Stimulated activated CD8-positive, alpha-beta memory T cell treated with anti-CD3 and anti-CD28 coated beads, Interleukin-7, amount 100 ng/mL, for 1 hour (primary cell): Measurements from ENCODE around the gene ZNF438.

Source experiments
- DNase-seq, 2 donors: peaks; one replicate each; pipeline ENCODE4 v3.0.0-alpha.2; 2020; ENCODE audit warnings: low read depth in 2 of 2

Gene ZNF438

DNA sequence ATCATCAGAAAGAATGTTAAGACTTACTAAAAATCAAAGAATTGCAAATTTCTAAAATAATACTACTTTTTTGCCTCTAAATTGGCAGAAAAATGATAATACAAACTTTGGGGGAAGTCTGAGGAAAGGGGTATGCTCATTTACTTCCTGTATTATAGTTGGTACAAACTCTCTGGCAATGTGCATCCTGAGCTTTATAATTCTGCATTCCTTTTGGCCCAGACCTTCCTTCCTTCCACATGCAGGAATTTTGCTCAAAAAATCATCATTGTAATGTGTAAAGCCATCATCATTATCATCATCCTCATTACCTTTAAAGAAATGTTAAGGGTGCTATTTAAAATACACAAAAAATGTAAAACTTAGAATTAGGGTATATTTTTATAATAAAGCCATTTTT, 148.5 kb downstream of the ZNF438 start:
- no peak for DNase-seq

- no peak for DNase-seq
Measured at GRCh38 chr10:30882281-30882680, 149.4 kb downstream of the ZNF438 start.

- DNase-seq = no peak
Measured at GRCh38 chr10:30878920-30879319, 152.7 kb downstream of the ZNF438 start.

DNA sequence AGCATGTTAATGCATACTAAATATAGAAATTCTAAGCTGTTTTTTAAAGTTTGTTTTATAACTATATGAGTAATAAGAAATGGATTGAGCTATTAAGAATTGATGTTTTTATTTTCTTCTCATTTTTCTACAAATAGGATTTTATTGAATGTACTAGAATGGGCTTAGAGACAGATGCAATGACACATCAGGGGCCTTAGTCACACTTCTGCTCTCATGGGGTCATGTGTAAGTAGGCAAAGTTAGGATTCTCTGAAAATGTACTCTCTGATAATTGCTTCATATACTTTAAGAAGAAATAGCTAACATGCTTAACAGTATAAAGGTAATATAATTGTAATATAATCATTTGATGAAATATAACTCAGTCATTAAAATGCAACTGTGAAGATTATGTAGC, 154.6 kb downstream of the ZNF438 start:
- DNase-seq = no peak

DNA sequence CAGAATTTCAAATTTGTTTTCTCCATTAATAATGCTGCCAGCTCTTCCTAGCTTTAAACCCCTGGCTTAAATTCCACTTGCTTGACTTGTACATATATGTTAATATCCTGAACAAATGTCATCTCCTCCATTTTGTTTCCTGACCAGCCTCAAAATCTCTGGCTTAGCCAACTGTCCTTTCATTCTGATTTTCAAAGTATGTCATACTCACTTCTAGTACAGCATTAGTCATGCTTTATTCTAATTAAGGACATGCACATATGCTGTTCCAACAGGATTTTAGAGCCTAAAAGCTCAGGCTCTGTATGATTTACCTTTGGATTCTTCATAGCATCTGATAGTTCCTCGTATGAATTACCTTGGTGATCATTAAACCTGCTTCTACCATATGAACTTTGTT, 158.3 kb downstream of the ZNF438 start:
- no peak for DNase-seq

- no peak for DNase-seq
Measured at GRCh38 chr10:30870896-30871295, 160.8 kb downstream of the ZNF438 start.

DNA sequence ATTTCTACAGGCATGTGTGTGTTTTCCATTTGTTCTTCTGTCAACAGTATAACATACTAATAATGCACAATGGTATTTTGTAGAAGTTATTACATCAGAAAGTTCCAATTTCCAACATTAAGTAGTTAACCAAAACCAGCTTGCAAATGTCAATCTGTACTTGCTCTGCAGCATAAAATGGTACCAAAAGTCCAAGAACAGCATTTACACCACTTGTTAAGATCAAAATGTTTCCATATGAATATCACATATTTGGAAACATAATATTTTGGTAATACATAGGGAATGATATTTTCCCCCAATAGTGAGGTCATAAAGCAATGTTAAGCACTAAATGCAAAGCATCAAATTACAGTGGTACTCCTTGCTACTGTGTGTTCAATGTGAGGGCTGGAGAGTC, 162.1 kb downstream of the ZNF438 start:
- DNase-seq = no peak

GRCh38 chr10:30868611-30869010, 163.1 kb downstream of the ZNF438 start:
- DNase-seq = no peak

DNA sequence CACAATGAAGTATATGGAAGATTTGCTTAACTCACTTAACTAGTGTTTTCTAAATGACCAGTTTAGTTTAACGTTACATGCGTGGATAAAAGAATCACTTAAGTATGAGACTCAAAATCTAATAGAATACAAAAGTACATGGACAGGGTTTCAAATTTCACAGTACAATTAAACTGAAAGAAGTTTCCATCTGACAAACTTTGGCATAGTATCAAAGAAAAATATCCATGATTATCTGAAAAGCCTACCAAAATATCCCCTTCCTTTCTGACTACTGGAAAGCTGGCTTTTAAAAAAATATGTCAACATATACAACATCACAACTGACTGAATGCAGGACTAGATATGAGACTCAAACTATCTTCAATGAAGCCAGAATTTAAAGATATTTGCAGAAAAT, 164.8 kb downstream of the ZNF438 start:
- no peak for DNase-seq

DNA sequence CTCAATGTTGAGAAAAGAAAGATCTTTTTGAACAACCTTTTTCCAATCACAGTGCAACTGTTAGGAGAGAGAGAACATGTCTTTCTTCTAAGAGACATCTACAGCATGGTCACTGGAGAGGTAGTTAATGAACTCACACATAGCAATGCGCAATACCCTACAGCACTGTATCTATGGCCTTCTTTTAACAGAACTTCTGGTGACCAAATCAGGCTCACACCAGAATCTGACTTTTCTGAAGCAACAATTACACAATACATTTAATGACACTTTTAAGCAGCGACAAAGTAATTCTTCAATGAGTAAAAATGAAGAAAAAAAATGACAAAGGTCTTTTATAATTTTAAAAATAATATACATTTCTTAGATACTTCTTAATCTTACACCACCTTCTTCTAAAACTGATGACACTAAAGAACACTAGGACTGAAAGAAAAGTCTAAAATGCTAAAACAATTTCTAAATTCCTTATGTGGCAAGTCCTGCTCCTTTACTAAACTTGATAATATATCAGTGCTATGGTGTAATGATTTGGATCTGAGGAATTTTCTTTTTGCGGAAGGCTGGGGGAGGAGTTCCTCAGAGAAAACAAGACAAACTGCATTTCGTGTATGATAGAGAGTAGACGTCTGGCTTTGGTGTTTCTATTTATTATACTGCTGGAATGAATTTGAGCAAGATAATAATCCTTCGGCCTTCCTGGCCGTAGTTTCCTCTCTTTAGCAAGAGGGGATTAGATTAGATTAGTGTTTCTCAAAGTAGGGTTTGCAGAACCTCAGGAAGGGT, 166.3 kb downstream of the ZNF438 start:
- DNase-seq = no peak

DNA sequence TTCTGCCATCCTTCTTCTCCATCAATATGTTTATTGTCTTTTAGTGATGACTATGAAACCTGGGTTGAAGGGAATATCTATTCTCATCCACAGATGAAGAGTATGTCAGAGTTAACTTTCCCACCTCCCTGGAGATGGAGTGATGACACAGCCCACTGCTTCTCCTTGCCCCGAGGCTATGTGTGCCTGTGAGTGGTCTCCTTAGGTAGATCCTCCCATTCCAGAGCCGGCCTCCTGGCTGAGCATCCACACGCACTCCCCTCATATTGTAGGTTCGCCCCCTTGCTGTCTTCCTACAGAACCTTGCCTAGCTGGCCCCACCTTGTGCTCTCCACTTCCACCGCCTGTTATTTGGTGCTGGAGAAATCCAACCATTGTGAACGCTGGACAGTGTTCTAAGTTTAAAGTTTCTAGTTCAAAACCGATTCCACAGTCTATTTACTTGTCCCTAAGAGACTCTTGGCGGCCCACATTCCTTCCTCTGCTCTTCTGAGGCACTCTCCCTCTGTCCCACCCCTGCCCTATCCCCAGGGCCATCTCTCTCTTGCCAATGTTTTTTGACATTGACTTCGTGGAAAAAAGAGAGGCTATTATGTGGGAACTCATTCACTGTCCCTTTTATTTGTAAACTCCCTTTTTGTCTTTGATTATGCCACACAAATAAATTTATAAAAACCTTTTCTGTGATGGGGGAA, 168.0 kb downstream of the ZNF438 start:
- DNase-seq = no peak

GRCh38 chr10:30862486-30862885, 169.2 kb downstream of the ZNF438 start:
- no peak for DNase-seq

DNA sequence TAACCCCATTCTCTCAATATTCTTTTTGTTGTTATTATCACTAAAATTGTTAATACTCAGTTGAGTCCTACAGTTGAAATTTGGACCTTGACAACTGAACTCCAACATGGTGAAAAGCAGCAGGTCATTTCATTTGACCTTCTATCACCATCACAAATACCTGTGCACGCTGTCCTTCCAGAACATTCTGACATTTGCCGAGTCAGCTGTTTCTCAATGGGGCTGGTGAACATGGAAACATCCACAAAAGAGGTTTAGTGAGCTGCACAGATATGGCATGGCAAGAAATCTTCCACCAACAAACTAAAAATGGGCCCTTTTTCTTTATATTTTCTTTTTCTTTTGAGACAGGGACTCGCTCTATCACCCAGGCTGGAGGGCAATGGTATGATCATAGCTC, 169.7 kb downstream of the ZNF438 start:
- DNase-seq = no peak

- no peak for DNase-seq
Measured at GRCh38 chr10:30861221-30861620, 170.4 kb downstream of the ZNF438 start.

GRCh38 chr10:30858499-30858898, 173.2 kb downstream of the ZNF438 start:
- DNase-seq = no peak

DNA sequence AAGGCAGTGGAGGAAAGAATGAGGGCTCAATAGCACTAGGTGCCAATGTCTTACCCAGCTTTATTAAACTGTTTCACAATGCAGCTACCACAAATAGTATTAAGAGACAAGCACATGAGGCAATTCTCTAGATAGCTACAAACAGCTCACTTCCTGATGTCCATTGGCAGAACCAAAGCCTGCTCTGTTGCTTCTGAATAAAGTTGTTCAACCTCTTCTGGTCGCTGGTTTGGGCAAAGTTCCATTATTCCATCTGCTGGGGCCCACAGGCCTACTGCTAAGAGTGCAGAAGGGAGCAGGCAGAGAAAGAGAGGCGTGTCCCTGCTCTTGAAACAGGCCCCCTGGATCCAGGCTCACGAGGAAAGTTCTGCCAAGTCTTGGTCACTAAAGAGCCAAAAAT, 173.9 kb downstream of the ZNF438 start:
- DNase-seq = no peak

DNA sequence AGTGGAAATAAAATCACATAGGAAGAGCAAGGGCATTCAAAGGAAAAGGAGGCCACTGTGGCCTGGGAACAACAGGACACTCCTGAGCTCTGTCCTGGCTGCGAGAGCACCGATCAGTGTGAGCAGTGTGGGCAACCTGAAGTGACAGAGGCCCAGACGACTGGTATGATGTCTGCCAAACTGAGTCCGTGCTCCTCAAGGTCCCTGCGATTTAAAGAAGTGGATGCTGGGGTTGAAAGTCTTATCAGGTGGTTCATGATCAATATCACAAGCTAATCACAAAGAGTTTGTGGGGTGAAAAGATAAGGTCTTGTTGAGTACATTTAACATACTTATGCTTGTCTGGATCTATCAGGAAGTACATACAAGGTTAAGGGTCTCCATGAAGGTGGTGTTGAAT, 176.5 kb downstream of the ZNF438 start:
- DNase-seq = no peak

DNA sequence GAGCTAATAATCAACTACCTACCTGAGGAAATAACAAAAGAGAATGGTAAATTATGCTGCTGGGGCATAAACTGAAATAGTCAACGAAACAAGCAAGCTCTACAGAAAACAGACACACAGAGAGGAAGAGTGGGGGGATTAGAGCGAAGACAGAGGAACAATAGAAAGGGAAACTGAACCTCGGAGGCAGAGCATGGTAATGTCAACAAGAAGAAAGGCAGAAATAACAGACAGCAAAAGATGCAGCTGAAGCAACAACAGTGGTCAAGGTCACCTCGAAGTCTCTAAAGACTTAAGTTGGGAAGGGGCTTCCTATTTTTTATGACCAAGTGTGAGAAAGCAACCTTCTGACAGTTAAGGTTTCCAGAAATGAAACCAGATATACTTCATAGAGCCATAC, 177.0 kb downstream of the ZNF438 start:
- no peak for DNase-seq

- DNase-seq = no peak
Measured at GRCh38 chr10:30853066-30853465, 178.6 kb downstream of the ZNF438 start.

DNA sequence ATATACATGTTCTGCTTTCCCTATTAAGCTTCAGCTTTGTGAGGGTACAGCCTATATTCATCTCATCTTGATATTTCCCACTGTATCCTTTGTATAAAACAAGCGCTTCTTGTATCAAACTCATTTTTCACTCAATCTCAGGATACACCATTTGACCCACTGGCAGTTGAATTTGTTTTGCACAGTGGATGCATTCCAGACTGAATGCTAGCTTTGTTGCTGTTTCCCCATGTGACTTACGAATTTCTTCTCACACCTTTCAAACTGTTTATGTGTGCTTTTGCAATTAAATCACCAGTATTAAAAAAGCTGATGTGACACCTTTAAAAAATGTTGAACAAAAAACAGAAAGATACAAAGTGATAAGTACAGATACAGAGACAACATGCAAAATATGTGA, 180.9 kb downstream of the ZNF438 start:
- DNase-seq = no peak

GRCh38 chr10:30849231-30850035, 182.2 kb downstream of the ZNF438 start:
- no peak for DNase-seq

GRCh38 chr10:30848396-30849032, 183.2 kb downstream of the ZNF438 start:
- no peak for DNase-seq
